Daoy (cell line): ENCODE measurements around the gene TUBGCP6. TPM values are rescaled to one million over a fixed set of nuclear protein-coding genes. Genes with fewer than 3 reads are reported as not detected.

Experiments
- DNase-seq: peaks from one replicate; pipeline ENCODE4 v3.0.0-alpha.2; 2015; ENCODE audit warnings: low read depth
- total RNA-seq: library from RNA; depleted of rRNA; stranded (reverse); fragments of >200 nt; shearing (Covaris generic); gene quantifications from 2 replicates; pipeline ENCODE4 v1.2.3, GENCODE V29; 2014

The TUBGCP6 gene
- total RNA-seq, 1 experiment from 2014 or later: 17.3 TPM

GRCh38 chr22:50226063-50226874 is 18.6 kb downstream of the TUBGCP6 start:
- peak; percentile 2 for DNase-seq

- peak; percentile 2 for DNase-seq
These were observed 19.4 kb downstream of the TUBGCP6 start for GRCh38 chr22:50225200-50225969.

GRCh38 chr22:50224071-50224470 is 20.8 kb downstream of the TUBGCP6 start:
- DNase-seq: peak; percentile 2

GRCh38 chr22:50222508-50222907 is 22.3 kb downstream of the TUBGCP6 start:
- DNase-seq: peak; percentile 0

- DNase-seq: peak; percentile 2
These were observed 23.2 kb downstream of the TUBGCP6 start for GRCh38 chr22:50221410-50222300.

GRCh38 chr22:50220603-50221409 is 24.0 kb downstream of the TUBGCP6 start:
- DNase-seq: peak; percentile 2

- DNase-seq: peak; percentile 2
These were observed 24.8 kb downstream of the TUBGCP6 start for GRCh38 chr22:50219800-50220602.

- peak; percentile 69 for DNase-seq
These were observed 25.7 kb downstream of the TUBGCP6 start for GRCh38 chr22:50218996-50219727.

- DNase-seq: peak; percentile 6
These were observed 26.4 kb downstream of the TUBGCP6 start for GRCh38 chr22:50218153-50218995.

- DNase-seq: peak; percentile 3
These were observed 27.2 kb downstream of the TUBGCP6 start for GRCh38 chr22:50217543-50218152.

GRCh38 chr22:50216684-50217520 is 27.9 kb downstream of the TUBGCP6 start:
- no peak for DNase-seq

- no peak for DNase-seq
These were observed 28.7 kb downstream of the TUBGCP6 start for GRCh38 chr22:50216055-50216683.

- DNase-seq: no peak
These were observed 29.3 kb downstream of the TUBGCP6 start for GRCh38 chr22:50215297-50216054.

- DNase-seq: no peak
These were observed 31.6 kb downstream of the TUBGCP6 start for GRCh38 chr22:50213263-50213662.

GRCh38 chr22:50211147-50211546 is 33.7 kb downstream of the TUBGCP6 start:
- DNase-seq: no peak
